H1 (cell line): ENCODE measurements around the gene PDXP. TPM values are rescaled to one million over a fixed set of nuclear protein-coding genes. Genes with fewer than 3 reads are reported as not detected.

Experiments
- CTCF ChIA-PET: fragments of 300-600 bp; sonication (Branson Sonifier 250); formaldehyde crosslinking; loops from one replicate; lab custom pipeline; 2021; ENCODE audit not compliant: partially characterized antibody; lab: Charles Lee
- POLR2A ChIA-PET: fragments of 300-600 bp; sonication (Branson Sonifier 250); formaldehyde crosslinking; loops from one replicate; lab custom pipeline; 2021; ENCODE audit warnings: inconsistent platforms; ENCODE audit not compliant: partially characterized antibody; lab: Charles Lee
- DNase-seq, 2 experiments: peaks; one replicate each; pipeline versions ENCODE4 v3.0.0 to v3.0.0-alpha.2; 2010 to 2022; ENCODE audit warnings: low spot score in 2 of 2, low read depth in 1 of 2, mixed read lengths in 1 of 2
- FAIRE-seq: peaks from 2 replicates; lab custom pipeline; 2011; peaks lifted over from hg19 to GRCh38; lab: Jason Lieb, UNC
- H2AFZ ChIP-seq: 2 replicates; pipeline ENCODE4 v1.8.1; 2012; ENCODE audit warnings: low read length, inconsistent platforms
- H2AK5ac ChIP-seq: 2 replicates; pipeline ENCODE4 v1.6.1; 2013; ENCODE audit warnings: low read depth, low read length
- H2BK120ac ChIP-seq: replicated peaks from 2 replicates; pipeline ENCODE3; 2013; ENCODE audit warnings: low read depth, low read length, inconsistent platforms
- H2BK12ac ChIP-seq: 2 replicates; pipeline ENCODE4 v1.6.1; 2013; ENCODE audit warnings: low read depth, low read length
- H2BK15ac ChIP-seq: 2 replicates; pipeline ENCODE4 v1.6.1; 2013; ENCODE audit warnings: low read length
- H2BK20ac ChIP-seq: 2 replicates; pipeline ENCODE4 v1.6.1; 2013; ENCODE audit warnings: low read length
- H2BK5ac ChIP-seq: 2 replicates; pipeline ENCODE4 v1.6.1; 2013; ENCODE audit warnings: low read depth, low read length
- H3K14ac ChIP-seq: 2 replicates; pipeline ENCODE4 v1.6.1; 2013; ENCODE audit warnings: inconsistent platforms; ENCODE audit not compliant: insufficient read length
- H3K18ac ChIP-seq: 2 replicates; pipeline ENCODE4 v1.6.1; 2013; ENCODE audit warnings: low read length; ENCODE audit errors: extremely low read depth
- H3K23ac ChIP-seq: 2 replicates; pipeline ENCODE4 v1.6.1; 2013; ENCODE audit warnings: inconsistent platforms; ENCODE audit not compliant: insufficient read length
- H3K23me2 ChIP-seq: 2 replicates; pipeline ENCODE4 v1.6.1; 2013; ENCODE audit warnings: low read depth, low read length
- H3K27ac ChIP-seq: 2 replicates; pipeline ENCODE4 v1.6.1; 2011; ENCODE audit warnings: low read depth, low read length, inconsistent platforms
- H3K27me3 ChIP-seq, 4 experiments: replicated peaks in 1 of 4; 1 replicate in 1 of 4; 2 replicates in 3 of 4; pipeline versions ENCODE4 v1.6.1 to v1.8.1; 2011 to 2013; ENCODE audit warnings: low read length in 3 of 4, mild to moderate bottlenecking in 3 of 4, inconsistent platforms in 2 of 4, mixed read lengths in 2 of 4, moderate library complexity in 1 of 4; ENCODE audit not compliant: control insufficient read depth in 3 of 4, insufficient read depth in 3 of 4; ENCODE audit errors: extremely low read depth in 1 of 4
- H3K36me3 ChIP-seq, 4 experiments: 2 replicates each; pipeline versions ENCODE4 v1.6.1 to v1.8.1; 2011 to 2013; ENCODE audit warnings: mild to moderate bottlenecking in 4 of 4, low read length in 3 of 4, moderate library complexity in 2 of 4, control low read depth in 1 of 4, inconsistent platforms in 1 of 4; ENCODE audit not compliant: insufficient read depth in 4 of 4, control insufficient read depth in 2 of 4
- H3K4ac ChIP-seq: replicated peaks from 2 replicates; pipeline ENCODE3; 2013; ENCODE audit warnings: low read length, low read depth, mixed read lengths, inconsistent platforms; ENCODE audit not compliant: insufficient read length
- H3K4me1 ChIP-seq, 4 experiments: replicated peaks in 1 of 4; 1 replicate in 1 of 4; 2 replicates in 3 of 4; pipeline versions ENCODE4 v1.6.1 to v1.8.1; 2011 to 2013; ENCODE audit warnings: low read length in 3 of 4, inconsistent platforms in 2 of 4, mixed read lengths in 1 of 4; ENCODE audit not compliant: insufficient read depth in 4 of 4, control insufficient read depth in 3 of 4
- H3K4me2 ChIP-seq, 2 experiments: 2 replicates each; pipeline versions ENCODE4 v1.6.1 to v1.8.1; 2011 to 2013; ENCODE audit warnings: low read depth in 2 of 2, low read length in 2 of 2, control low read depth in 1 of 2, inconsistent platforms in 1 of 2, mild to moderate bottlenecking in 1 of 2; ENCODE audit not compliant: insufficient read depth in 1 of 2
- H3K4me3 ChIP-seq, 4 experiments: fragments of 200-600, 300-600 bp in 1 of 4; sonication (generic), shearing (Covaris generic), sonication (Bioruptor Twin) in 1 of 4; 2 replicates each; pipeline versions ENCODE4 v1.5.1 to v1.8.1; 2011 to 2016; ENCODE audit warnings: low read length in 4 of 4, low read depth in 3 of 4, control low read depth in 2 of 4, inconsistent platforms in 2 of 4, mild to moderate bottlenecking in 2 of 4, mixed read lengths in 1 of 4, moderate library complexity in 1 of 4; ENCODE audit not compliant: insufficient read depth in 2 of 4; ENCODE audit errors: extremely low read depth in 1 of 4
- H3K56ac ChIP-seq: replicated peaks from 2 replicates; pipeline ENCODE3; 2013; ENCODE audit warnings: low read depth, mild to moderate bottlenecking, mixed read lengths, low read length, inconsistent platforms; ENCODE audit not compliant: insufficient read length
- H3K79me1 ChIP-seq: 2 replicates; pipeline ENCODE4 v1.6.1; 2013; ENCODE audit warnings: low read depth, low read length, control low read depth
- H3K79me2 ChIP-seq, 2 experiments: 2 replicates each; pipeline versions ENCODE4 v1.6.1 to v1.8.1; 2012 to 2013; ENCODE audit warnings: low read length in 2 of 2, mild to moderate bottlenecking in 2 of 2, inconsistent platforms in 1 of 2; ENCODE audit not compliant: insufficient read depth in 2 of 2, control insufficient read depth in 1 of 2
- H3K9ac ChIP-seq, 4 experiments: replicated peaks in 1 of 4; 1 replicate in 1 of 4; 2 replicates in 3 of 4; pipeline versions ENCODE4 v1.6.1 to v1.8.1; 2011 to 2013; ENCODE audit warnings: low read depth in 3 of 4, low read length in 3 of 4, control low read depth in 2 of 4, mild to moderate bottlenecking in 2 of 4, moderate library complexity in 2 of 4, inconsistent platforms in 1 of 4; ENCODE audit errors: extremely low read depth in 1 of 4
- H3K9me3 ChIP-seq, 2 experiments: 2 replicates each; pipeline versions ENCODE4 v1.6.1 to v1.8.1; 2012 to 2013; ENCODE audit warnings: mild to moderate bottlenecking in 2 of 2, moderate library complexity in 2 of 2, control low read depth in 1 of 2, inconsistent platforms in 1 of 2, low read depth in 1 of 2, low read length in 1 of 2, mixed read lengths in 1 of 2; ENCODE audit not compliant: insufficient read depth in 2 of 2
- H4K20me1 ChIP-seq, 2 experiments: replicated peaks in 1 of 2; 2 replicates each; pipeline versions ENCODE3 to v1.8.1; 2011 to 2013; ENCODE audit warnings: inconsistent platforms in 2 of 2, low read length in 2 of 2, mild to moderate bottlenecking in 1 of 2; ENCODE audit not compliant: insufficient read depth in 2 of 2, control insufficient read depth in 1 of 2
- H4K5ac ChIP-seq: 2 replicates; pipeline ENCODE4 v1.6.1; 2013; ENCODE audit warnings: low read length, low read depth, mixed read lengths, inconsistent platforms; ENCODE audit not compliant: insufficient read length
- H4K8ac ChIP-seq: 2 replicates; pipeline ENCODE4 v1.8.0; 2013; ENCODE audit warnings: mild to moderate bottlenecking, moderate library complexity, low read length, inconsistent platforms; ENCODE audit not compliant: insufficient read depth; ENCODE audit errors: extremely low read depth
- H4K91ac ChIP-seq: replicated peaks from 2 replicates; pipeline ENCODE3; 2013; ENCODE audit warnings: low read length, mixed read lengths, inconsistent platforms; ENCODE audit not compliant: insufficient read length
- CHD1 ChIP-seq: IDR thresholded peaks from 2 replicates; pipeline ENCODE4 v1.6.1; 2012; ENCODE audit warnings: low read depth, low read length, improper control_type of control experiment
- GABPA ChIP-seq: IDR thresholded peaks from 2 replicates; pipeline ENCODE4 v1.6.1; 2011; ENCODE audit warnings: mild to moderate bottlenecking, low read length, moderate library complexity, borderline replicate concordance; ENCODE audit not compliant: insufficient read depth
- KDM4A ChIP-seq: IDR thresholded peaks from one replicate; pipeline ENCODE4 v1.7.1; 2012; ENCODE audit warnings: low read depth, mild to moderate bottlenecking, moderate library complexity, low read length, inconsistent platforms; ENCODE audit not compliant: severe bottlenecking
- RAD21 ChIP-seq, 2 experiments: IDR thresholded peaks in 1 of 2; conservative IDR thresholded peaks in 1 of 2; 2 replicates each; pipeline ENCODE4 v1.6.1; 2011; ENCODE audit warnings: low read depth in 2 of 2, low read length in 2 of 2, improper control_type of control experiment in 1 of 2, inconsistent platforms in 1 of 2, mild to moderate bottlenecking in 1 of 2, moderate library complexity in 1 of 2
- SIN3A ChIP-seq, 2 experiments: IDR thresholded peaks in 1 of 2; conservative IDR thresholded peaks in 1 of 2; 2 replicates each; pipeline ENCODE4 v1.6.1; 2011 to 2012; ENCODE audit warnings: low read length in 2 of 2, improper control_type of control experiment in 1 of 2, low read depth in 1 of 2, mild to moderate bottlenecking in 1 of 2
- WGBS, 2 experiments: shearing (Covaris generic) in 1 of 2; methylation state at CpG; one replicate each; pipeline versions ENCODE4 v1.1.6 to v1.1.7; 2013 to 2015; ENCODE audit warnings: low lambda C conversion rate in 2 of 2, mixed read lengths in 2 of 2, inconsistent platforms in 1 of 2, low coverage in 1 of 2, missing lambda C conversion rate in 1 of 2; ENCODE audit not compliant: insufficient replicate concordance in 2 of 2, insufficient coverage in 1 of 2, insufficient read length in 1 of 2; ENCODE audit errors: extremely low coverage in 1 of 2, missing lambda C conversion rate in 1 of 2; 5-methylcytosine and 5-hydroxymethylcytosine counted together
- polyA plus RNA-seq, 7 experiments: library from polyadenylated mRNA; depleted of rRNA in 3 of 7; stranded (reverse) in 5 of 7; unstranded in 2 of 7; fragments of >200 nt in 5 of 7; fragments of 200-250 nt in 2 of 7; gene quantifications; 1 replicate in 5 of 7; 2 replicates in 1 of 7; 4 replicates in 1 of 7; pipeline versions ENCODE4 v1.2.1 to v1.2.3, GENCODE V29; 2011 to 2013; ENCODE audit warnings: missing spikeins in 2 of 7, mixed read lengths in 2 of 7
- total RNA-seq: library from RNA; stranded (reverse); fragmentation: NEBNext Ultra II Directional; extraction: Animal tissue kit (Norgen Biotek cat#: 25700); gene quantifications from 2 replicates; pipeline ENCODE4 v1.2.1, GENCODE V29; 2021
- TF ChIP-seq, protein P1 (sequence below), 3 experiments: IDR thresholded peaks; 1 replicate in 2 of 3; 2 replicates in 1 of 3; pipeline versions ENCODE4 v1.5.1 to v1.6.1; 2011; ENCODE audit warnings: low read length in 3 of 3, mild to moderate bottlenecking in 3 of 3, inconsistent platforms in 2 of 3, low read depth in 1 of 3, moderate library complexity in 1 of 3; ENCODE audit not compliant: insufficient read depth in 1 of 3; ENCODE audit errors: control extremely low read depth in 1 of 3

PDXP gene
- total and polyA plus RNA-seq, 2 of the 8 experiments (the other 6 are each of a cell fraction or from before 2014, with no cell fraction given) = 36.6 to 67.7 TPM

DNA sequence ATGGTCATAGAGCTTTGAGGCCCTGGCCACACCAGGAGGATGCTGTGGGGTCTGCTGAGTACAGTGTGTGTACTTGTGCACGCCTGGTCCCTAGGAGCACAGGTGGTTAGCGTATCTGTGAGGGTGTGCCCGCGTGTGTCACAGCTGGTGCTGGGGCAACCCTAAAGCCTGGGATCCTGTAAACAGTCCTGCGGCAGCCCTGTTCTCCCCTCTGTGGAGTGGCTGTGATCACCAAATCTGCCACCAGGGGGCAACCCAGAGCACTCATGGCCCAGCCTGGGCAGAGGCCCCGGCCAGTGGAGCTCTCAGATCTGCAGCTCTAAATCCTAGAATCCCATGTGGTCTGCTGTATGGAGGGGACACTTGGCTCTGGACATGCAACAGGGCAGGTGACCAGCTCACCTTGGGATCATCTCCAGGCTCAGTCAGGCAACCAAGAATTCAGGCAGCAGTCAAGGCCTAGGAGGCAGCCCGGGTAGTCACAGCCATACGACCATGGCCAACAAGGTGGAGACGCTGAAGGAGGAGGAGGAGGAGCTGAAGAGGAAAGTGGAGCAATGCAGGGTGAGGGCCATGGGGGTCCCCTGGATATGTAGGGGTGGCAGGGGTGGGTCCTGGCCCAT is 15.2 kb upstream of the PDXP start:
- no peak overlapping the region for H3K4me3 ChIP-seq
- peaks cover 8% of the 10 kb centered on the region for H3K23me2 ChIP-seq
- no peak overlapping the region for H3K56ac ChIP-seq
- TF ChIP-seq CHD1 (no peak), GABPA (peak; percentile 56; the same call in 1 of the 2 replicates), SIN3A (conservative IDR thresholded peaks at IDR 0.05 in 1 of 2, IDR thresholded peaks at IDR 0.05 in 1 of 2; ENCODE audit: low read depth in 1 of 2, low read length in 2 of 2) (0 out of 4 replicates have a peak, but pooled peaks of 1 of the 2 experiments have one; percentile 38), KDM4A (no peak), RAD21 (IDR thresholded peaks at IDR 0.05 in 1 of 2, conservative IDR thresholded peaks at IDR 0.05 in 1 of 2; ENCODE audit: low read depth in 2 of 2, low read length in 2 of 2) (peak; percentile 59 to 83)
- TF ChIP-seq, protein P1, sequence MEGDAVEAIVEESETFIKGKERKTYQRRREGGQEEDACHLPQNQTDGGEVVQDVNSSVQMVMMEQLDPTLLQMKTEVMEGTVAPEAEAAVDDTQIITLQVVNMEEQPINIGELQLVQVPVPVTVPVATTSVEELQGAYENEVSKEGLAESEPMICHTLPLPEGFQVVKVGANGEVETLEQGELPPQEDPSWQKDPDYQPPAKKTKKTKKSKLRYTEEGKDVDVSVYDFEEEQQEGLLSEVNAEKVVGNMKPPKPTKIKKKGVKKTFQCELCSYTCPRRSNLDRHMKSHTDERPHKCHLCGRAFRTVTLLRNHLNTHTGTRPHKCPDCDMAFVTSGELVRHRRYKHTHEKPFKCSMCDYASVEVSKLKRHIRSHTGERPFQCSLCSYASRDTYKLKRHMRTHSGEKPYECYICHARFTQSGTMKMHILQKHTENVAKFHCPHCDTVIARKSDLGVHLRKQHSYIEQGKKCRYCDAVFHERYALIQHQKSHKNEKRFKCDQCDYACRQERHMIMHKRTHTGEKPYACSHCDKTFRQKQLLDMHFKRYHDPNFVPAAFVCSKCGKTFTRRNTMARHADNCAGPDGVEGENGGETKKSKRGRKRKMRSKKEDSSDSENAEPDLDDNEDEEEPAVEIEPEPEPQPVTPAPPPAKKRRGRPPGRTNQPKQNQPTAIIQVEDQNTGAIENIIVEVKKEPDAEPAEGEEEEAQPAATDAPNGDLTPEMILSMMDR (IDR thresholded peaks at IDR 0.05; ENCODE audit: control extremely low read depth in 1 of 3, insufficient read depth in 1 of 3, low read depth in 1 of 3, low read length in 3 of 3) = peak; percentile 81 to 92 (median 91)
- H3K14ac ChIP-seq = no peak overlapping the region
- H2BK5ac ChIP-seq = peak overlapping the region; percentile 61
- FAIRE-seq = peak; percentile 72
- no peak overlapping the region for H3K23ac ChIP-seq
- WGBS, 2 experiments = 68% methylated on average over 9 of the region's 9 CpGs; no CpG with 5 or more reads in 1 of the 2 experiments
- ChIA-PET CTCF (interaction anchor here (0.5 to 11.4 kb wide), 46 partner anchors 11 to 743 kb away, joined by 3 to 261 read pairs (median 4); partner anchors contain the start of genes GGA1, LGALS1, NOL12 and PDXP), POLR2A (interaction anchor here (0.5 to 5.3 kb wide), 12 partner anchors 11 to 164 kb away, joined by 3 to 32 read pairs (median 6); partner anchors contain the start of genes GCAT, GGA1, NOL12 and PDXP)
- H3K4me2 ChIP-seq = no peak overlapping the region
- no peak overlapping the region for H2BK15ac ChIP-seq
- H2BK20ac ChIP-seq = no peak overlapping the region
- H3K4me1 ChIP-seq = peaks cover 0 to 18% (median 14%) of the 10 kb centered on the region in 4 experiments; a peak in 6 of 7 replicates
- H3K4ac ChIP-seq = peak overlapping the region; percentile 92
- H3K27ac ChIP-seq = no peak overlapping the region
- no peak overlapping the region for H2BK12ac ChIP-seq
- H3K9me3 ChIP-seq = no peaks in the 10 kb centered on the region
- peaks cover 0 to 18% (median 9%) of the 10 kb centered on the region in 4 experiments; a peak in 6 of 8 replicates for H3K36me3 ChIP-seq
- no peak overlapping the region for H4K91ac ChIP-seq
- no peak overlapping the region for H3K18ac ChIP-seq
- DNase-seq = peak in 1 of 2 experiments; percentile 100
- no peak overlapping the region for H4K5ac ChIP-seq
- no peak overlapping the region for H2BK120ac ChIP-seq
- peaks cover 0 to 15% of the 10 kb centered on the region in 2 experiments for H4K20me1 ChIP-seq
- H4K8ac ChIP-seq = no peak overlapping the region; the same call in 1 of the 2 replicates
- H3K27me3 ChIP-seq = no peaks in the 10 kb centered on the region
- H3K79me2 ChIP-seq = no peaks in the 10 kb centered on the region; a peak in 1 of 4 replicates
- H2AFZ ChIP-seq = no peak overlapping the region
- H3K9ac ChIP-seq = no peak overlapping the region
- H2AK5ac ChIP-seq = no peak overlapping the region
- 0 out of 2 replicates have a peak, but pooled peaks cover 2% of the 10 kb centered on the region for H3K79me1 ChIP-seq
